Ovary (tissue), 3 donors: ENCODE measurements around the gene ATP13A3.

Experiments
- CTCF ChIP-seq, 3 donors: fragments of 450-650 bp in 2 of 3; fragments of 200-600 bp in 1 of 3; IDR thresholded peaks; one replicate each; pipeline versions ENCODE4 v1.5.1 to v1.8.0; 2016 to 2022; ENCODE audit warnings: antibody characterized with exemption in 3 of 3, mild to moderate bottlenecking in 1 of 3
- EP300 ChIP-seq: sonication (generic); formaldehyde crosslinking; IDR thresholded peaks from one replicate; pipeline ENCODE4 v1.6.1; 2017; ENCODE audit warnings: antibody characterized with exemption
- POLR2A ChIP-seq: fragments of 450-650 bp; IDR thresholded peaks from one replicate; pipeline ENCODE4 v1.6.1; 2017; ENCODE audit warnings: antibody characterized with exemption, mild to moderate bottlenecking, moderate library complexity
- donor health status: DM: no; HTN: no; CAD: no.

GRCh38 chr3:194489736-194490612 lies 3.2 kb upstream of the ATP13A3 start:
- TF ChIP-seq CTCF (IDR thresholded peaks at IDR 0.05) = no peak
- TF ChIP-seq EP300 = no peak
- no peak for TF ChIP-seq POLR2A
